KMS-11 (cell line): ENCODE data around the gene PAPPA.

Experiments
- H2AFZ ChIP-seq: fragments of 200-600 bp; sonication (generic); 2 replicates; pipeline ENCODE4 v1.6.1; 2016; ENCODE audit warnings: antibody characterized with exemption, mixed run types, low read depth
- H3K27ac ChIP-seq: fragments of 200-600 bp; sonication (generic); 2 replicates; pipeline ENCODE4 v1.6.1; 2016; ENCODE audit warnings: mild to moderate bottlenecking, mixed run types
- H3K27me3 ChIP-seq: fragments of 200-600 bp; sonication (generic); 2 replicates; pipeline ENCODE4 v1.6.1; 2017; ENCODE audit warnings: mild to moderate bottlenecking, low read depth, mixed run types, moderate library complexity; ENCODE audit not compliant: insufficient read depth
- H3K36me3 ChIP-seq: fragments of 200-600 bp; sonication (generic); 2 replicates; pipeline ENCODE4 v1.6.1; 2017; ENCODE audit warnings: mild to moderate bottlenecking, mixed run types; ENCODE audit not compliant: insufficient read depth
- H3K4me1 ChIP-seq: fragments of 200-600 bp; sonication (generic); 2 replicates; pipeline ENCODE4 v1.6.1; 2016; ENCODE audit warnings: mild to moderate bottlenecking, low read depth, mixed run types; ENCODE audit not compliant: poor library complexity, severe bottlenecking
- H3K4me2 ChIP-seq: fragments of 200-600 bp; sonication (generic); 2 replicates; pipeline ENCODE4 v1.7.0; 2016; ENCODE audit warnings: mild to moderate bottlenecking, mixed run types
- H3K4me3 ChIP-seq: fragments of 200-600 bp; sonication (generic); IDR thresholded peaks from 2 replicates; pipeline ENCODE4 v1.6.1; 2017; ENCODE audit warnings: low read depth, low read length, mixed read lengths; ENCODE audit not compliant: insufficient read depth
- H3K79me2 ChIP-seq: fragments of 200-600 bp; sonication (generic); 2 replicates; pipeline ENCODE4 v1.6.1; 2016; ENCODE audit warnings: low read depth, mixed run types; ENCODE audit not compliant: insufficient read depth
- H3K9ac ChIP-seq: fragments of 200-600 bp; sonication (generic); 2 replicates; pipeline ENCODE4 v1.6.1; 2016; ENCODE audit warnings: mild to moderate bottlenecking, mixed run types
- H4K20me1 ChIP-seq: fragments of 200-600 bp; sonication (generic); 2 replicates; pipeline ENCODE4 v1.6.1; 2016; ENCODE audit warnings: mild to moderate bottlenecking, mixed run types; ENCODE audit not compliant: insufficient read depth
- CTCF ChIP-seq: fragments of 200-600 bp; sonication (generic); conservative IDR thresholded peaks from 2 replicates; pipeline ENCODE4 v1.6.1; 2017; ENCODE audit warnings: low read depth, mild to moderate bottlenecking, antibody characterized with exemption, low read length, moderate library complexity, mixed read lengths

Gene PAPPA

GRCh38 chr9:116378873-116379272, 225.3 kb downstream of the PAPPA start:
- Histone ChIP-seq H3K27me3 (no peaks in the 10 kb centered on the region), H3K36me3 (no peaks in the 10 kb centered on the region), H2AFZ (no peak overlapping the region), H3K9ac (no peak overlapping the region), H3K4me2 (no peak overlapping the region), H4K20me1 (no peaks in the 10 kb centered on the region), H3K4me3 (no peak overlapping the region), H3K27ac (no peak overlapping the region), H3K4me1 (no peaks in the 10 kb centered on the region), H3K79me2 (no peaks in the 10 kb centered on the region)
- no peak for TF ChIP-seq CTCF

- Histone ChIP-seq H3K27ac (no peak overlapping the region), H3K4me1 (no peaks in the 10 kb centered on the region), H2AFZ (no peak overlapping the region), H3K36me3 (no peaks in the 10 kb centered on the region), H3K9ac (no peak overlapping the region), H4K20me1 (no peaks in the 10 kb centered on the region), H3K79me2 (no peaks in the 10 kb centered on the region), H3K27me3 (no peaks in the 10 kb centered on the region), H3K4me3 (no peak overlapping the region), H3K4me2 (no peak overlapping the region)
- TF ChIP-seq CTCF, result no peak
Observed at GRCh38 chr9:116379821-116380220, 226.2 kb downstream of the PAPPA start.

GRCh38 chr9:116380496-116380995, 227.0 kb downstream of the PAPPA start:
- Histone ChIP-seq H3K27ac (no peak overlapping the region), H2AFZ (no peak overlapping the region), H3K27me3 (no peaks in the 10 kb centered on the region), H3K79me2 (no peaks in the 10 kb centered on the region), H4K20me1 (no peaks in the 10 kb centered on the region), H3K4me3 (no peak overlapping the region), H3K4me2 (no peak overlapping the region), H3K4me1 (no peaks in the 10 kb centered on the region), H3K9ac (no peak overlapping the region), H3K36me3 (no peaks in the 10 kb centered on the region)
- no peak for TF ChIP-seq CTCF

GRCh38 chr9:116381350-116381749, 227.8 kb downstream of the PAPPA start:
- H4K20me1 ChIP-seq, result no peaks in the 10 kb centered on the region
- no peak for TF ChIP-seq CTCF
- no peak overlapping the region for H3K9ac ChIP-seq
- no peak overlapping the region for H3K4me2 ChIP-seq
- H3K27ac ChIP-seq, result no peak overlapping the region
- H3K79me2 ChIP-seq, result no peaks in the 10 kb centered on the region
- no peak overlapping the region for H2AFZ ChIP-seq
- H3K36me3 ChIP-seq, result no peaks in the 10 kb centered on the region
- no peaks in the 10 kb centered on the region for H3K4me1 ChIP-seq
- no peak overlapping the region for H3K4me3 ChIP-seq
- H3K27me3 ChIP-seq, result no peaks in the 10 kb centered on the region
